BJ (cell line): Measurements from ENCODE around the gene COG5. TPM values are rescaled to one million over a fixed set of nuclear protein-coding genes. Genes with fewer than 3 reads are reported as not detected.

Source experiments
- CTCF ChIA-PET: fragments of 350-600 bp; formaldehyde crosslinking; extraction: SDS; loops from one replicate; lab custom pipeline; 2021; ENCODE audit warnings: antibody characterized with exemption, inconsistent platforms; lab: Yijun Ruan, JAX
- POLR2A ChIA-PET: fragments of 300-600 bp; sonication (Branson Sonifier 250); formaldehyde crosslinking; extraction: SDS; loops from one replicate; lab custom pipeline; 2021; ENCODE audit warnings: antibody characterized with exemption; lab: Charles Lee
- DNase-seq: peaks from one replicate; pipeline ENCODE4 v3.0.0-alpha.2; 2011; ENCODE audit warnings: low read depth
- H3K27me3 ChIP-seq: 2 replicates; pipeline ENCODE4 v1.6.0; 2011; ENCODE audit warnings: low read length; ENCODE audit not compliant: control insufficient read depth, insufficient read depth
- H3K36me3 ChIP-seq: 2 replicates; pipeline ENCODE4 v1.5.1; 2011; ENCODE audit warnings: low read length; ENCODE audit not compliant: control insufficient read depth, insufficient read depth
- H3K4me3 ChIP-seq: 2 replicates; pipeline ENCODE4 v1.5.1; 2011; ENCODE audit warnings: low read depth, mild to moderate bottlenecking, control low read depth, low read length
- CTCF ChIP-seq: IDR thresholded peaks from 2 replicates; pipeline ENCODE4 v1.5.1; 2011; ENCODE audit warnings: low read depth, mild to moderate bottlenecking, control low read depth, inconsistent platforms, low read length, moderate library complexity; ENCODE audit not compliant: insufficient read depth
- polyA plus RNA-seq: library from polyadenylated mRNA; depleted of rRNA; stranded (reverse); fragments of >200 nt; gene quantifications from 2 replicates; pipeline ENCODE4 v1.2.3, GENCODE V29; 2011

Gene COG5
- polyA plus RNA-seq, 1 experiment: 20.5 TPM

- no peak for DNase-seq
- Histone ChIP-seq H3K4me3 (no peak overlapping the region), H3K36me3 (no peaks in the 10 kb centered on the region), H3K27me3 (no peaks in the 10 kb centered on the region)
- POLR2A ChIA-PET: no interaction called here
- TF ChIP-seq CTCF: no peak
- CTCF ChIA-PET: no interaction called here
Observed at GRCh38 chr7:107398161-107398560, 165.6 kb downstream of the COG5 start.

GRCh38 chr7:107396990-107397389 lies 166.7 kb downstream of the COG5 start:
- no peak overlapping the region for H3K4me3 ChIP-seq
- no peaks in the 10 kb centered on the region for H3K36me3 ChIP-seq
- ChIA-PET CTCF (no interaction called here), POLR2A (interaction anchor here (0.6 kb wide), 1 partner anchor 611 kb away, joined by 4 read pairs; no protein-coding TSS in a partner anchor)
- no peak for DNase-seq
- TF ChIP-seq CTCF: no peak
- H3K27me3 ChIP-seq: no peaks in the 10 kb centered on the region

- POLR2A ChIA-PET: interaction anchor here (0.6 kb wide), 1 partner anchor 44 kb away, joined by 4 read pairs; no protein-coding TSS in a partner anchor
- no peak for TF ChIP-seq CTCF
- no peak overlapping the region for H3K4me3 ChIP-seq
- no peaks in the 10 kb centered on the region for H3K27me3 ChIP-seq
- no peaks in the 10 kb centered on the region for H3K36me3 ChIP-seq
- CTCF ChIA-PET: no interaction called here
- no peak for DNase-seq
Observed at GRCh38 chr7:107396081-107396480, 167.6 kb downstream of the COG5 start.

GRCh38 chr7:107394831-107395230 lies 168.9 kb downstream of the COG5 start:
- TF ChIP-seq CTCF: no peak
- peak; percentile 59 for DNase-seq
- ChIA-PET CTCF (no interaction called here), POLR2A (no interaction called here)
- Histone ChIP-seq H3K4me3 (no peak overlapping the region), H3K36me3 (no peaks in the 10 kb centered on the region), H3K27me3 (no peaks in the 10 kb centered on the region)

GRCh38 chr7:107394276-107394675 lies 169.4 kb downstream of the COG5 start:
- ChIA-PET POLR2A (no interaction called here), CTCF (no interaction called here)
- Histone ChIP-seq H3K4me3 (no peak overlapping the region), H3K27me3 (no peaks in the 10 kb centered on the region), H3K36me3 (no peaks in the 10 kb centered on the region)
- no peak for TF ChIP-seq CTCF
- peak; percentile 36 for DNase-seq
